HFF-Myc (cell line): ENCODE measurements around the gene GP2.

Source experiments
- DNase-seq: peaks from one replicate; pipeline ENCODE4 v3.0.0-alpha.2; 2011; ENCODE audit warnings: low read depth; ENCODE audit errors: extremely low read depth
- H3K4me3 ChIP-seq: replicated peaks from 2 replicates; pipeline ENCODE4 v1.5.1; 2011; ENCODE audit warnings: low read depth, mild to moderate bottlenecking, control low read depth, low read length
- CTCF ChIP-seq: IDR thresholded peaks from 2 replicates; pipeline ENCODE4 v1.5.1; 2012; ENCODE audit warnings: mild to moderate bottlenecking, low read depth, low read length, control low read depth; ENCODE audit errors: missing control alignments

Gene GP2

GRCh38 chr16:20308801-20309590 lies 18.3 kb downstream of the GP2 start:
- no peak for TF ChIP-seq CTCF
- DNase-seq, result no peak
- no peak overlapping the region for H3K4me3 ChIP-seq

GRCh38 chr16:20308266-20308665 lies 19.0 kb downstream of the GP2 start:
- no peak for DNase-seq
- TF ChIP-seq CTCF, result no peak
- H3K4me3 ChIP-seq, result no peak overlapping the region

- H3K4me3 ChIP-seq, result no peak overlapping the region
- TF ChIP-seq CTCF, result no peak
- no peak for DNase-seq
Measured at GRCh38 chr16:20307791-20308190, 19.5 kb downstream of the GP2 start.

- TF ChIP-seq CTCF, result no peak
- no peak for DNase-seq
- H3K4me3 ChIP-seq, result no peak overlapping the region
Measured at GRCh38 chr16:20307240-20307671, 20.1 kb downstream of the GP2 start.

- no peak overlapping the region for H3K4me3 ChIP-seq
- TF ChIP-seq CTCF, result no peak
- no peak for DNase-seq
Measured at GRCh38 chr16:20306401-20306800, 20.9 kb downstream of the GP2 start.

GRCh38 chr16:20303012-20303411 lies 24.3 kb downstream of the GP2 start:
- no peak for DNase-seq

More at GRCh38 chr16:20303012-20303411, 24.3 kb downstream of the GP2 start:
- no peak for TF ChIP-seq CTCF
- no peak overlapping the region for H3K4me3 ChIP-seq
